Erythroblast (primary cell): ENCODE measurements around the gene AKAP6.

Experiments
- GATA1 ChIP-seq: IDR thresholded peaks from 2 replicates; pipeline ENCODE4 v1.6.1; 2011; ENCODE audit warnings: low read depth, mild to moderate bottlenecking, control low read depth, low read length, moderate library complexity
- POLR2A ChIP-seq: IDR thresholded peaks from 2 replicates; pipeline ENCODE4 v1.6.1; 2011; ENCODE audit warnings: mild to moderate bottlenecking, low read length

DNA sequence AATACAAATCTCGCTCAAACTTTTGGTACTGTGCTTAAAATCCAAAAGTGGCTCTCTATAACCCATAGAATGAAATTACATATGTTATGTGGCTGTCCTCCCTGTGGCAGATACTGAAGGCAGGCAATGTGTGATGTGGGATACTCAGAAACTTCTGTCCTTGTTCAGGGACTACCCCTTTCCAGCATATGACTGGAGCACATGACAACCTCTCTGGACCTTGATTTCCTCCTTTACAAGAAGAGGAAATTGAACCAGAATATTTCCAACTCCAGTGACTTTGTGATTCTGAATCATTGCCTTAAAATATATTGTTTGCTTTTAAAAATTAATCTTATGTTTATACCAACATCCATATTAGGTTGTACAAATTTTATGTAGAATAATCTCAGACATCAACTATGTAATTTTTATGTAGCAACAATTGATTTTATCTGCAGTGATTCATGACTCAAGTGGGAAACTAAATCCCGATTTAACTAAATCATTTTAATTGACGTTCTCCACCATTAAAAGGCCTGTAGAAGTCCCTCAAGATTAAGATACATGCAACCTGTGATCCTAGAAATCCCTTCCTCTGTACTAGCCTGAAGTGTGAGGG is 162.4 kb downstream of the AKAP6 start:
- TF ChIP-seq POLR2A (no peak), GATA1 (no peak)
